ENCODE measurements around the gene KIAA0232.
A peak's percentile ranks its signal among the peaks of the same experiment; 100 is the strongest.

KIAA0232 gene

GRCh38 chr4:6764976-6765620 is 17.4 kb upstream of the KIAA0232 start:
- Histone ChIP-seq H3K9me3 (ENCODE audit: insufficient read depth, low read length) (no peaks in the 10 kb centered on the region), H3K9ac (ENCODE audit: low read length) (no peak overlapping the region), H3K36me3 (replicated peaks; ENCODE audit: low read depth, low read length) (no peaks in the 10 kb centered on the region), H3K27ac (ENCODE audit: low read length) (no peak overlapping the region), H3K27me3 (ENCODE audit: low read depth, low read length) (peaks cover 10% of the 10 kb centered on the region), H3K4me2 (ENCODE audit: low read length) (no peak overlapping the region), H2AFZ (ENCODE audit: low read depth, low read length) (no peak overlapping the region), H3K4me3 (ENCODE audit: low read length) (no peak overlapping the region), H3K79me2 (ENCODE audit: low read length) (no peaks in the 10 kb centered on the region), H3K4me1 (ENCODE audit: low read length) (peaks cover 25% of the 10 kb centered on the region), H4K20me1 (ENCODE audit: insufficient read depth, low read length) (no peaks in the 10 kb centered on the region)
- no peak for TF ChIP-seq EZH2phosphoT487 (IDR thresholded peaks at IDR 0.05; ENCODE audit: low read depth)
- TF ChIP-seq CTCF (IDR thresholded peaks at IDR 0.05; ENCODE audit: low read depth, low read length), result no peak

DNA sequence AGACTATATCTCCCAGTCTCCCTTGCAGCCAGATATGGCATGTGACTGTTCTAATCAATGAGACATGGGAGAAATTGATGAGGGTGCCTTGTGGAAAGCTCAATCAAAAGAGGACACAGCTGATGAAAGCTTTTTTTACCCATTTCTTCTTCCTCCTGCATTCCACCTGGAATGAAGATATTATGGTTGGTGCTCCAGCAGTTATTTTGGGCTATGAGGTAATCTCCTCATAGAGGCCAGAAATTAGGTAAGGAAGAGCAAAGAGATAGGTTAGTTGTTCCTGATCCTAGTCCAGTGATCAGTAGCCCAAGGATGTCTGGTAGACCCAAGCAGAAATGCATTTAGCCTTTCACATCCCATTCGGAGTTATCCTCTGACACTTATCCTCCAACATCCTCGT is 16.8 kb upstream of the KIAA0232 start:
- Histone ChIP-seq H3K27ac (ENCODE audit: low read length) (no peak overlapping the region), H3K4me3 (ENCODE audit: low read length) (no peak overlapping the region), H3K79me2 (ENCODE audit: low read length) (no peaks in the 10 kb centered on the region), H2AFZ (ENCODE audit: low read depth, low read length) (no peak overlapping the region), H3K9ac (ENCODE audit: low read length) (no peak overlapping the region), H4K20me1 (ENCODE audit: insufficient read depth, low read length) (no peaks in the 10 kb centered on the region), H3K27me3 (ENCODE audit: low read depth, low read length) (peaks cover 10% of the 10 kb centered on the region), H3K9me3 (ENCODE audit: insufficient read depth, low read length) (no peaks in the 10 kb centered on the region), H3K4me1 (ENCODE audit: low read length) (peaks cover 25% of the 10 kb centered on the region), H3K4me2 (ENCODE audit: low read length) (no peak overlapping the region), H3K36me3 (replicated peaks; ENCODE audit: low read depth, low read length) (no peaks in the 10 kb centered on the region)
- TF ChIP-seq CTCF (IDR thresholded peaks at IDR 0.05; ENCODE audit: low read depth, low read length) (no peak), EZH2phosphoT487 (IDR thresholded peaks at IDR 0.05; ENCODE audit: low read depth) (no peak)

GRCh38 chr4:6767386-6767747 is 15.2 kb upstream of the KIAA0232 start:
- H3K9ac ChIP-seq (ENCODE audit: low read length), result no peak overlapping the region
- H3K4me2 ChIP-seq (ENCODE audit: low read length), result no peak overlapping the region
- H3K4me1 ChIP-seq (ENCODE audit: low read length), result peaks cover 25% of the 10 kb centered on the region
- H3K27ac ChIP-seq (ENCODE audit: low read length), result no peak overlapping the region
- H2AFZ ChIP-seq (ENCODE audit: low read depth, low read length), result no peak overlapping the region
- H3K9me3 ChIP-seq (ENCODE audit: insufficient read depth, low read length), result no peaks in the 10 kb centered on the region
- H3K27me3 ChIP-seq (ENCODE audit: low read depth, low read length), result peaks cover 10% of the 10 kb centered on the region
- no peaks in the 10 kb centered on the region for H4K20me1 ChIP-seq (ENCODE audit: insufficient read depth, low read length)
- H3K4me3 ChIP-seq (ENCODE audit: low read length), result no peak overlapping the region
- H3K36me3 ChIP-seq (replicated peaks; ENCODE audit: low read depth, low read length), result no peaks in the 10 kb centered on the region
- TF ChIP-seq CTCF (IDR thresholded peaks at IDR 0.05; ENCODE audit: low read depth, low read length), result no peak
- TF ChIP-seq EZH2phosphoT487 (IDR thresholded peaks at IDR 0.05; ENCODE audit: low read depth), result no peak
- H3K79me2 ChIP-seq (ENCODE audit: low read length), result no peaks in the 10 kb centered on the region

DNA sequence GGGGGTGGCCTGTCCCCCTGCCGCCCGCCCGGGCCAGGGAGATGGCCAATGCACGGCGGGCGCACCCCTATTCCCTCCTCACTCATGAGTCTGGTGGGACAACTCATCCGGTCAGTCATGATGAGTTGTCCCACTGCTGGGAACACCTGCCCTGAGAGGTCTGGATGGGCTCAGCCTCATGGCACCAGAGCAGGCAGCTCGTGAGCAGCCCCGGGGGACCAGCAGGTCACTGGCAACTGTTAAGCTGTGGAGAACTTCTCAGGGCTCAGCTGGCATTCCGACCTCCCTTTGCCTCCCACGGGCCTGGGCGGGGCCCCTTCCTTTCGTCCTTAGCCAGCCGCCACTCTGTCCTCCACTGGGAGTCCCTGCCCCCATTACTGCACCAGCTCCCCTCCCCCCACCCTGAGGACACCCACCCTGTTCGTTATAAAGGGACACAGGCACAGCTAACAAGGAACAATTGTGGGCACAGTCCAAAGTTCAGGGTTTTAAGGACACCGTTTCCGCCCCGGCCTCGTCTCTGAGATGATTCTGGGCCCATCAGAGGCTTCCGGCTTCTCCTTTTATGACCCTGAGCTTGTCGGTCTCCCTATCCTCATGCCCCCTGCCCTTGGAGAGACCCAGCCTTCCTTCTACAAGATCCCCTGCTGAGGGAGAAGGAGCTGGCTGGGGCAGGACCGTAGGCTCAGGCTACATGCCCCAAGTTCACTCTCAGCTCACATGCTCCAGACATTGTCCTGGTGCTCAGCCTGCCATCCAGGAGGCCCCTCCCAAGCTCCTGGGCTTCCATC is 14.6 kb upstream of the KIAA0232 start:
- no peaks in the 10 kb centered on the region for H3K79me2 ChIP-seq (ENCODE audit: low read length)
- peak overlapping the region; percentile 82 for H3K4me2 ChIP-seq (ENCODE audit: low read length)
- no peak overlapping the region for H3K27ac ChIP-seq (ENCODE audit: low read length)
- no peak overlapping the region for H3K4me3 ChIP-seq (ENCODE audit: low read length)
- no peak overlapping the region for H2AFZ ChIP-seq (ENCODE audit: low read depth, low read length)
- H4K20me1 ChIP-seq (ENCODE audit: insufficient read depth, low read length), result no peaks in the 10 kb centered on the region
- TF ChIP-seq CTCF (IDR thresholded peaks at IDR 0.05; ENCODE audit: low read depth, low read length) (no peak), EZH2phosphoT487 (IDR thresholded peaks at IDR 0.05; ENCODE audit: low read depth) (no peak)
- H3K4me1 ChIP-seq (ENCODE audit: low read length), result peaks cover 25% of the 10 kb centered on the region
- H3K36me3 ChIP-seq (replicated peaks; ENCODE audit: low read depth, low read length), result no peaks in the 10 kb centered on the region
- H3K27me3 ChIP-seq (ENCODE audit: low read depth, low read length), result peaks cover 10% of the 10 kb centered on the region
- H3K9ac ChIP-seq (ENCODE audit: low read length), result no peak overlapping the region
- no peaks in the 10 kb centered on the region for H3K9me3 ChIP-seq (ENCODE audit: insufficient read depth, low read length)

Data from OCI-LY3 (cell line).